Sigmoid colon (tissue), 4 donors: ENCODE data around the gene CFAP46.

Experiments
- CTCF ChIP-seq, 4 experiments: fragments of 450-650 bp in 3 of 4; fragments of 200-600 bp in 1 of 4; IDR thresholded peaks; one replicate each; pipeline ENCODE4 v1.5.1; 2016 to 2019; ENCODE audit warnings: antibody characterized with exemption in 4 of 4, mild to moderate bottlenecking in 3 of 4, moderate library complexity in 2 of 4
- EP300 ChIP-seq, 4 donors: sonication (generic); formaldehyde crosslinking; IDR thresholded peaks; one replicate each; pipeline ENCODE4 v1.6.1; 2017; ENCODE audit warnings: antibody characterized with exemption in 4 of 4
- POLR2A ChIP-seq, 2 donors: fragments of 450-650 bp; IDR thresholded peaks; one replicate each; pipeline ENCODE4 v1.6.1; 2016; ENCODE audit warnings: antibody characterized with exemption in 2 of 2, mild to moderate bottlenecking in 2 of 2, moderate library complexity in 2 of 2
- POLR2AphosphoS5 ChIP-seq, 4 donors: sonication (generic); formaldehyde crosslinking; IDR thresholded peaks; one replicate each; pipeline ENCODE4 v1.6.1; 2017; ENCODE audit warnings: antibody characterized with exemption in 4 of 4

GRCh38 chr10:132943791-132944404, 1.5 kb upstream of the CFAP46 start:
- TF ChIP-seq CTCF (IDR thresholded peaks at IDR 0.05), result no peak
- TF ChIP-seq EP300 (IDR thresholded peaks at IDR 0.05), result no peak
- no peak for TF ChIP-seq POLR2A (IDR thresholded peaks at IDR 0.05)
- no peak for TF ChIP-seq POLR2AphosphoS5 (IDR thresholded peaks at IDR 0.05)
